Measurements from ENCODE around the gene RFWD3.

The RFWD3 gene

GRCh38 chr16:74716355-74716754 is 49.7 kb upstream of the RFWD3 start (continued):
- TF ChIP-seq ZBTB11 (tag by site-specific recombination; conservative IDR thresholded peaks at IDR 0.05; ENCODE audit: low read depth): no peak
- no peak for TF ChIP-seq ZNF37A (tag by site-specific recombination; IDR thresholded peaks at IDR 0.05)
- no peak for TF ChIP-seq ZBTB6 (tag by site-specific recombination; IDR thresholded peaks at IDR 0.05)
- no peak for TF ChIP-seq ZBTB8A (tag by site-specific recombination; IDR thresholded peaks at IDR 0.05)
- no peak for TF ChIP-seq ZNF639 (tag by site-specific recombination; IDR thresholded peaks at IDR 0.05)
- TF ChIP-seq ZNF426 (tag by site-specific recombination; IDR thresholded peaks at IDR 0.05): no peak
- TF ChIP-seq ZSCAN16 (tag by site-specific recombination; IDR thresholded peaks at IDR 0.05): no peak
- TF ChIP-seq ZNF658 (tag by site-specific recombination; IDR thresholded peaks at IDR 0.05): no peak
- TF ChIP-seq CTCF (tag by site-specific recombination; IDR thresholded peaks at IDR 0.05): no peak
- TF ChIP-seq ZNF629 (tag by site-specific recombination; IDR thresholded peaks at IDR 0.05): no peak
- TF ChIP-seq ZNF26 (tag by site-specific recombination; IDR thresholded peaks at IDR 0.05): no peak

GRCh38 chr16:74713876-74714275 is 47.2 kb upstream of the RFWD3 start:
- CTCF ChIA-PET: interaction anchor here (0.6 to 4.8 kb wide), 6 partner anchors 11 to 149 kb away, joined by 3 to 94 read pairs (median 8); no protein-coding TSS in a partner anchor
- TF ChIP-seq ZNF398 (tag by site-specific recombination; IDR thresholded peaks at IDR 0.05): no peak
- TF ChIP-seq ZNF514 (tag by site-specific recombination; IDR thresholded peaks at IDR 0.05): no peak
- no peak for TF ChIP-seq ZNF549 (tag by site-specific recombination; IDR thresholded peaks at IDR 0.05)
- TF ChIP-seq ZNF416 (tag by site-specific recombination; IDR thresholded peaks at IDR 0.05): no peak
- TF ChIP-seq ZNF768 (tag by site-specific recombination; IDR thresholded peaks at IDR 0.05): no peak
- TF ChIP-seq ZNF791 (tag by site-specific recombination; IDR thresholded peaks at IDR 0.05): no peak
- TF ChIP-seq ZNF488 (tag by site-specific recombination; IDR thresholded peaks at IDR 0.05): no peak
- no peak for TF ChIP-seq ZNF16 (tag by site-specific recombination; IDR thresholded peaks at IDR 0.05; ENCODE audit: low read depth)
- TF ChIP-seq ZNF449 (tag by site-specific recombination; IDR thresholded peaks at IDR 0.05): no peak
- TF ChIP-seq MYNN (tag by site-specific recombination; IDR thresholded peaks at IDR 0.05; ENCODE audit: borderline replicate concordance): no peak
- no peak for TF ChIP-seq ZNF660 (tag by site-specific recombination; IDR thresholded peaks at IDR 0.05)
- no peak for TF ChIP-seq ZBTB6 (tag by site-specific recombination; IDR thresholded peaks at IDR 0.05)
- Histone ChIP-seq H3K9me3 (ENCODE audit: control insufficient read depth, insufficient read depth, low read depth, low read length) (no peaks in the 10 kb centered on the region), H3K27ac (ENCODE audit: extremely low read depth, low read depth, low read length) (no peak overlapping the region), H3K36me3 (ENCODE audit: control insufficient read depth in 2 of 2, insufficient read depth in 1 of 2, low read length in 2 of 2) (no peaks in the 10 kb centered on the region), H3K4me3 (ENCODE audit: low read depth, low read length) (no peak overlapping the region), H3K4me1 (ENCODE audit: control insufficient read depth, insufficient read depth, low read length) (no peaks in the 10 kb centered on the region)
- POLR2A ChIA-PET: interaction anchor here (0.7 kb wide), 1 partner anchor 9 kb away, joined by 3 read pairs; no protein-coding TSS in a partner anchor

Measured in HEK293 (cell line).